ENCODE results near the gene RAI14.
A peak's percentile ranks its signal among the peaks of the same experiment; 100 is the strongest.

The RAI14 gene

GRCh38 chr5:34656001-34656699 lies at the start of gene RAI14:
TSS of gene RAI14 (plus strand) at chr5:34656328. CDS start at chr5:34686920, 30,592 bp downstream.
- peak; percentile 91 for DNase-seq (ENCODE audit: low spot score)

- no peak for DNase-seq (ENCODE audit: low spot score)
Measured at GRCh38 chr5:34608368-34608767, 47.8 kb upstream of the RAI14 start.

- no peak for DNase-seq (ENCODE audit: low spot score)
Measured at GRCh38 chr5:34608859-34609648, 47.1 kb upstream of the RAI14 start.

GRCh38 chr5:34609951-34610441 lies 46.1 kb upstream of the RAI14 start:
- no peak for DNase-seq (ENCODE audit: low spot score)

GRCh38 chr5:34610546-34610945 lies 45.6 kb upstream of the RAI14 start:
- no peak for DNase-seq (ENCODE audit: low spot score)

- no peak for DNase-seq (ENCODE audit: low spot score)
Measured at GRCh38 chr5:34611464-34612415, 44.4 kb upstream of the RAI14 start.

GRCh38 chr5:34616651-34617050 lies 39.5 kb upstream of the RAI14 start:
- DNase-seq (ENCODE audit: low spot score) = no peak

- no peak for DNase-seq (ENCODE audit: low spot score)
Measured at GRCh38 chr5:34618371-34619065, 37.6 kb upstream of the RAI14 start.

- no peak for DNase-seq (ENCODE audit: low spot score)
Measured at GRCh38 chr5:34620185-34620584, 35.9 kb upstream of the RAI14 start.

- no peak for DNase-seq (ENCODE audit: low spot score)
Measured at GRCh38 chr5:34621277-34622097, 34.6 kb upstream of the RAI14 start.

GRCh38 chr5:34622098-34622400 lies 34.1 kb upstream of the RAI14 start:
- no peak for DNase-seq (ENCODE audit: low spot score)

GRCh38 chr5:34624691-34625090 lies 31.4 kb upstream of the RAI14 start:
- no peak for DNase-seq (ENCODE audit: low spot score)

- no peak for DNase-seq (ENCODE audit: low spot score)
Measured at GRCh38 chr5:34625246-34625645, 30.9 kb upstream of the RAI14 start.

- no peak for DNase-seq (ENCODE audit: low spot score)
Measured at GRCh38 chr5:34626036-34626435, 30.1 kb upstream of the RAI14 start.

GRCh38 chr5:34626751-34627150 lies 29.4 kb upstream of the RAI14 start:
- DNase-seq (ENCODE audit: low spot score) = no peak

- DNase-seq (ENCODE audit: low spot score) = no peak
Measured at GRCh38 chr5:34627794-34628193, 28.3 kb upstream of the RAI14 start.

GRCh38 chr5:34628373-34628772 lies 27.8 kb upstream of the RAI14 start:
- DNase-seq (ENCODE audit: low spot score) = no peak

GRCh38 chr5:34630596-34630995 lies 25.5 kb upstream of the RAI14 start:
- DNase-seq (ENCODE audit: low spot score) = no peak

- no peak for DNase-seq (ENCODE audit: low spot score)
Measured at GRCh38 chr5:34632807-34633422, 23.2 kb upstream of the RAI14 start.

GRCh38 chr5:34639852-34640626 lies 16.1 kb upstream of the RAI14 start:
- no peak for DNase-seq (ENCODE audit: low spot score)

Data from iPS-NIHi11 (cell line).